Dedifferentiated amniotic fluid mesenchymal stem cell (primary cell): ENCODE results near the gene TMEM33.

ENCODE experiments used
- DNase-seq: peaks from one replicate; pipeline ENCODE4 v3.0.0-alpha.2; 2016; ENCODE audit errors: extremely low spot score

The TMEM33 gene

GRCh38 chr4:41998019-41998418, 62.8 kb downstream of the TMEM33 start:
- DNase-seq = no peak

- DNase-seq = no peak
Observed at GRCh38 chr4:41999321-41999720, 64.1 kb downstream of the TMEM33 start.

DNA sequence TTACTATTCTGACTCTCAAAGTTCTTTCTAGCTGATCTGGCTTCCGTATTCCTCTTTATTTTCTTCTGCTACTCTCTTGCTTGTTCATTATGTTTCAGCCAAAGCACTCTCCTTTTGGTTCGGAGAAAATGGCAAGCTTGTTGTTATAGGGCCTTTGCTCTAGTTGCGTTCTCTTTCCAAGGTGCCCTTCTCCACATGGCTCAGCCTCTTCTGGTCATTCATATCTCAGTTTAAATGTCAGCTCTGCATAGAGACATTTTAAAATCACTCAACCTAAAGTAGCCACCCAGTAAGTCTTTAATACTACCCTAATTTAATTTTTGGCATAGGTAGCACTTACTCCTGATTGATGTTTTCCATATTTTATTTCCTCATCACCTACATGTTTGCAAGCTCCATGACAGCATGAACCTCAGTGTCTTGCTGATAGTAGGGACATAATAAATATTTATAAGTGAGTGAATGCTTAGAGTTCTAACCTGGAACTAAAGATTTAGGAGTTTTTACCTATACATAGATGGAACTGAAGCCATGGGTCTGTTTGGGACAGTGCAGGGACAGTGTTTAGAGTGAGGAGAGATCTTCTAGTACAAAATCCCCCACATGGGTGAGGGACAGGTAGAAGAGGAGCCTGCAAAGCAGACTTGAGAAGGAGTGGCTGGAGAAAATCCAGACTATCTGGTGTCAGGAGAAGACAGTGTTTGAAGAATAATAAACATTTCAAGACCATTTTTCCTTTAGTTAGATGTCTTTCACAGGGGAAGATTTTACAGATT, 73.0 kb downstream of the TMEM33 start:
- no peak for DNase-seq
